AG04450 (cell line): ENCODE measurements around the gene GSK3A. TPM values are rescaled to one million over a fixed set of nuclear protein-coding genes. Genes with fewer than 3 reads are reported as not detected.

Source experiments
- CTCF ChIA-PET: fragments of 300-600, 350-600 bp; formaldehyde crosslinking; extraction: SDS; loops from one replicate; lab custom pipeline; 2022; ENCODE audit warnings: antibody characterized with exemption, inconsistent platforms; lab: Charles Lee
- POLR2A ChIA-PET: fragments of 350-600 bp; formaldehyde crosslinking; extraction: SDS; loops from one replicate; lab custom pipeline; 2021; ENCODE audit warnings: antibody characterized with exemption, inconsistent platforms; lab: Yijun Ruan, JAX
- DNase-seq: peaks from one replicate; pipeline ENCODE4 v3.0.0-alpha.2; 2011; ENCODE audit warnings: low read depth, low spot score
- H3K27ac ChIP-seq: one replicate; pipeline ENCODE4 v1.5.1; 2012; ENCODE audit warnings: low read depth, low read length, control low read depth
- H3K27me3 ChIP-seq: one replicate; pipeline ENCODE4 v1.6.0; 2012; ENCODE audit warnings: low read length; ENCODE audit not compliant: control insufficient read depth, insufficient read depth
- H3K4me3 ChIP-seq: 2 replicates; pipeline ENCODE4 v1.5.1; 2011; ENCODE audit warnings: mild to moderate bottlenecking, low read depth, low read length, control low read depth
- H3K9me3 ChIP-seq: 2 replicates; pipeline ENCODE4 v1.5.1; 2012; ENCODE audit warnings: low read length; ENCODE audit not compliant: control insufficient read depth, insufficient read depth
- CTCF ChIP-seq: IDR thresholded peaks from 2 replicates; pipeline ENCODE4 v1.5.1; 2011; ENCODE audit warnings: low read depth, low read length, control low read depth, inconsistent platforms
- polyA plus RNA-seq: library from polyadenylated mRNA; depleted of rRNA; stranded (reverse); fragments of >200 nt; gene quantifications from 2 replicates; pipeline ENCODE4 v1.2.3, GENCODE V29; 2011

The GSK3A gene
- polyA plus RNA-seq, 1 experiment: 20.1 TPM

- ChIA-PET POLR2A (interaction anchor here (0.6 to 2.9 kb wide), 3 partner anchors 29 to 178 kb away, joined by 3 to 8 read pairs (median 4); partner anchors contain the start of gene PRR19), CTCF (interaction anchor here (0.9 to 2.1 kb wide), 5 partner anchors 29 to 150 kb away, joined by 3 to 13 read pairs (median 6); no protein-coding TSS in a partner anchor)
- TF ChIP-seq CTCF: no peak
- Histone ChIP-seq H3K27me3 (no peaks in the 10 kb centered on the region), H3K4me3 (peak overlapping the region; percentile 84), H3K27ac (peak overlapping the region; percentile 47), H3K9me3 (peaks cover 7% of the 10 kb centered on the region; the same call in 1 of the 2 replicates)
- no peak for DNase-seq
Measured at GRCh38 chr19:42250666-42251531, 8.5 kb upstream of the GSK3A start.

- POLR2A ChIA-PET: interaction anchor here (0.7 to 2.9 kb wide), 2 partner anchors 29 to 52 kb away, joined by 4 to 8 read pairs; partner anchors contain the start of gene PRR19
- peaks cover 7% of the 10 kb centered on the region; the same call in 1 of the 2 replicates for H3K9me3 ChIP-seq
- no peaks in the 10 kb centered on the region for H3K27me3 ChIP-seq
- TF ChIP-seq CTCF: no peak
- no peak overlapping the region; the same call in 1 of the 2 replicates for H3K4me3 ChIP-seq
- DNase-seq: no peak
- CTCF ChIA-PET: interaction anchor here (0.9 kb wide), 1 partner anchor 30 kb away, joined by 7 read pairs; no protein-coding TSS in a partner anchor
- H3K27ac ChIP-seq: peak overlapping the region; percentile 47
Measured at GRCh38 chr19:42250183-42250665, 7.8 kb upstream of the GSK3A start.

GRCh38 chr19:42249769-42250168, 7.4 kb upstream of the GSK3A start:
- no peak for TF ChIP-seq CTCF
- Histone ChIP-seq H3K9me3 (peaks cover 7% of the 10 kb centered on the region; the same call in 1 of the 2 replicates), H3K4me3 (no peak overlapping the region), H3K27ac (no peak overlapping the region), H3K27me3 (no peaks in the 10 kb centered on the region)
- ChIA-PET POLR2A (interaction anchor here (2.9 kb wide), 1 partner anchor 30 kb away, joined by 8 read pairs; no protein-coding TSS in a partner anchor), CTCF (interaction anchor here (0.9 kb wide), 1 partner anchor 30 kb away, joined by 7 read pairs; no protein-coding TSS in a partner anchor)
- no peak for DNase-seq

- ChIA-PET POLR2A (interaction anchor here (0.8 to 2.9 kb wide), 2 partner anchors 30 to 33 kb away, joined by 3 to 8 read pairs; no protein-coding TSS in a partner anchor), CTCF (interaction anchor here (8.4 kb wide), 1 partner anchor 29 kb away, joined by 118 read pairs; no protein-coding TSS in a partner anchor)
- no peaks in the 10 kb centered on the region for H3K27me3 ChIP-seq
Measured at GRCh38 chr19:42249149-42249750, 6.8 kb upstream of the GSK3A start.

More at GRCh38 chr19:42249149-42249750, 6.8 kb upstream of the GSK3A start:
- peaks cover 2% of the 10 kb centered on the region; the same call in 1 of the 2 replicates for H3K9me3 ChIP-seq
- no peak overlapping the region for H3K27ac ChIP-seq
- TF ChIP-seq CTCF: no peak
- H3K4me3 ChIP-seq: no peak overlapping the region
- no peak for DNase-seq
